T-helper 2 cell treated with Interferon-gamma antibody and Interleukin-4, amounts not matched to agents 5 μg/mL and 100 μg/mL, for 36 hours (primary cell): Measurements from ENCODE around the gene CYB5R2.
"Not testable (repeated sequence)": the region's sequence is repeated elsewhere in the genome, so short reads cannot be mapped to it uniquely, and the experiment has no call there.

Source experiments
- DNase-seq: peaks from one replicate; pipeline ENCODE4 v3.0.0; 2021; ENCODE audit warnings: low spot score
- H3K27ac Mint-ChIP-seq: one replicate; pipeline ENCODE4 v1.8.0; 2021; ENCODE audit warnings: mild to moderate bottlenecking, mixed read lengths
- H3K27me3 Mint-ChIP-seq: one replicate; pipeline ENCODE4 v1.8.0; 2021; ENCODE audit warnings: low read depth, mixed read lengths
- H3K36me3 Mint-ChIP-seq: one replicate; pipeline ENCODE4 v1.8.0; 2021; ENCODE audit warnings: low read depth, mixed read lengths
- H3K4me1 Mint-ChIP-seq: one replicate; pipeline ENCODE4 v1.8.0; 2021; ENCODE audit warnings: low read depth, mixed read lengths
- H3K4me3 Mint-ChIP-seq: one replicate; pipeline ENCODE4 v1.8.0; 2022; ENCODE audit warnings: mild to moderate bottlenecking, moderate library complexity, mixed read lengths
- H3K9me3 Mint-ChIP-seq: one replicate; pipeline ENCODE4 v1.8.0; 2021; ENCODE audit warnings: mixed read lengths

The CYB5R2 gene

DNA sequence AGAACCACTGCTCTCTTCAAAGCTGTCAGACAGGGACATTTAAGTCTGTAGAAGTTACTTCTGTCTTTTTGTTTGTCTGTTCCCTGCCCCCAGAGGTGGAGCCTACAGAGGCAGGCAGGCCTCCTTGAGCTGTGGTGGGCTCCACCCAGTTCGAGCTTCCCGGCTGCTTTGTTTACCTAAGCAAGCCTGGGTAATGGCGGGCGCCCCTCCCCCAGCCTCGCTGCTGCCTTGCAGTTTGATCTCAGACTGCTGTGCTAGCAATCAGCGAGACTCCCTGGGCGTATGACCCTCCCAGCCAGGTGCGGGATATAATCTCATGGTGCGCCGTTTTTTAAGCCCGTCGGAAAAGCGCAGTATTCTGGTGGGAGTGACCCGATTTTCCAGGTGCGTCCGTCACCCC, 9.8 kb downstream of the CYB5R2 start:
- not testable (repeated sequence) for H3K27me3 Mint-ChIP-seq, H3K27ac Mint-ChIP-seq, H3K36me3 Mint-ChIP-seq, H3K4me3 Mint-ChIP-seq, H3K9me3 Mint-ChIP-seq, H3K4me1 Mint-ChIP-seq, DNase-seq

DNA sequence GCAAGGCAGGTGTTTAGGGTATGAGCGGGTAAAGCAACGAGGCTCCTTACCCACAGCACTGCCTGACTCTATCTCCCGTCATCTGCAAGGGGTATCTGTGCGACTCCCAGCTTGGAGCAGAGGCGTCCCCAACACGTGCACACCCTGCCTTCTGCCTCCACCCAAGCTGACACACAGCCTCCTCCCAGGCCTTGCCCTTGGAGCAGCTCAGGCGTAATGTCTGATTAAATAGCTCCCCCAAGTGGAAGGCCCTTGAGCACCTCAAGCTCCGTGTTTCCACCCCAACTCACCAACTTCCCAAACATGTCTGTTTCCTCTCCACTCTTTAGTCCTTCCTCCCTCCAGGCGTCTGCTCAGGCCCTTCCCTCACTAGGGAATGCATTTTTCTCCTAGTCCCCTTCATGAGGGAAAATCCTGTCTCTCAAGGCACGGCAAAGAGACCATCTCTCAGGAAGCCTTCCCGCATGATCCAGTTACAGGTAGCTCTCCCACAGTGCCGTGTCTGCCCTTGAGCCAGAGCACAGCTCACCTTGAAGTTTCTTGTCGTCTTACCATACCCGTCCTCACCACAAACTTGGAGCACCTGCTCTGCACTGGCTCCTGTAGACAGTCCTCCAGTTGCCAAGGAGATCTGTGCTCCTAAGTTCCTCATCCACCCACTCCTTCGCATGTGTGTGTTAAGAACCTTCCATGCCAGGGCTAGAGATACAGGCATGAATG, 15.8 kb downstream of the CYB5R2 start:
- no peaks in the 10 kb centered on the region for H3K9me3 Mint-ChIP-seq
- H3K4me1 Mint-ChIP-seq: no peaks in the 10 kb centered on the region

DNA sequence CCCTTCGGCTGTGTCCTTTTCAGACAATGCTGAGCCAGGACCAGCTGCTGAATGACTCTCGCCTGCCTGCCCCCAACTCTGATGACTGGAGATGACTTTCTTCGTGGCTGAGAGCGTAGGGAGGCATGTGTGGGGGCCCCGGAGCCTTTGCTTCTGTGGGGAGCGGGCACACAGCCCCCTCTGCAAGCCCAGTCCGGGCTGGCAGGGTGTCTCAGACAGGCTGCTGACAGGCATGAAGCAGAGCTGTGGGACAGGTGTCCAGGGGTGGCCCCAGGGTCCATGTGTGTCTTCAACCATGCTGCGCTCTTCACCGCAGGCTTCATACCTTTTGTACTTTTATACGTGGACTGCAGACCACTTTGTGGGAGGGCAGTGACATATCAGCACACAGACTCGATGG, 16.6 kb downstream of the CYB5R2 start:
- H3K9me3 Mint-ChIP-seq: no peaks in the 10 kb centered on the region
- H3K4me1 Mint-ChIP-seq: no peaks in the 10 kb centered on the region
- no peak for DNase-seq
- no peak overlapping the region for H3K4me3 Mint-ChIP-seq
- H3K27me3 Mint-ChIP-seq: no peaks in the 10 kb centered on the region
- H3K36me3 Mint-ChIP-seq: no peaks in the 10 kb centered on the region
- no peak overlapping the region for H3K27ac Mint-ChIP-seq

More for the DNA sequence above, 15.8 kb downstream of the CYB5R2 start:
- Mint-ChIP-seq H3K27ac (no peak overlapping the region), H3K36me3 (no peaks in the 10 kb centered on the region), H3K4me3 (no peak overlapping the region), H3K27me3 (no peaks in the 10 kb centered on the region)
- DNase-seq: no peak

DNA sequence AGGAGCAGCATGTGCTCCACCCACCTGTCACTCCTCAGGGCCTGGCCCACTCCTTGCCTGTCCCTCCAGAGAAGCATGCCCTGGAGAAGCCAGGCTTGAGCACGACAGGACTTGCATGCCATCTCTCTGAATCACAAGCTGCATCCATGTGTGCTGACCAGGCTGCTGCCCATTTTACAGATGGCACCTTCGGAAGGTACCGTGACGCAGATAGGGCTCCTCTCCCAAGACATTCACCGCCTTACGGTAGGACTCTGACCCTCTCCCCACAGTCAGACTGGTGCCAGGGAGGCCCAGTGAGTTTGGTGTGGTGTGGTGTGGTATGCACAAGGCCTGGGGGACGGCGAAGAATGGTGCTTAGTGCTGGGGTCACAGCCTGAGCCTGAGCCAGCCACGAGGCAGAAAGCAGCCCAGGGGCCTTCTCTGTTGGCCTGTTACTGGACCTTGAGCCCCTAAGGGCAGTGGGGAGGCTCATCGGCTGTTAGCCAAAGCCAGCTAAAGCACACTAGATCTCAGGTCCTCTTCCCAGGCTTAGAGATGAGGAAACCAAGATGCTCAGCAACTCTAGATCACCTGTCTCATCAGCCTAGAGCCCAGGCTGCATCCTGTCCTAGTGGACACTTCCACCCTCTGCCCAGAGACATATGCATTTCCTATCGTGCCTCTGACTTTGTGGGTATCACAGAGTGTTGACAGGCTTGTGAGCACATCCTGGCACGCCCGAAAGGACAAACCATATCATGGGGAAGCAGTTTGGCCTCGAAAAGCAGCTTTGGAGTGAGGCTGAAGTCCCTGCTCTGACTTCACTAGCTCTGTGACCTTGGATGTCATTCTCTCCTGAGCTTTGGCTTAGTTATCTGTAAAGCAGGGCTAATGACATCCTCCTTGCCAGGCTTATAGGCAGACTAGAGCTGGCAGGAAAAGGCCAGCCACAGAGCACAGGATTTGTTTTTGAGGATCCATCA, 17.8 kb downstream of the CYB5R2 start:
- Mint-ChIP-seq H3K4me3 (no peak overlapping the region), H3K9me3 (no peaks in the 10 kb centered on the region), H3K27ac (no peak overlapping the region), H3K4me1 (no peaks in the 10 kb centered on the region), H3K27me3 (no peaks in the 10 kb centered on the region), H3K36me3 (no peaks in the 10 kb centered on the region)
- no peak for DNase-seq

DNA sequence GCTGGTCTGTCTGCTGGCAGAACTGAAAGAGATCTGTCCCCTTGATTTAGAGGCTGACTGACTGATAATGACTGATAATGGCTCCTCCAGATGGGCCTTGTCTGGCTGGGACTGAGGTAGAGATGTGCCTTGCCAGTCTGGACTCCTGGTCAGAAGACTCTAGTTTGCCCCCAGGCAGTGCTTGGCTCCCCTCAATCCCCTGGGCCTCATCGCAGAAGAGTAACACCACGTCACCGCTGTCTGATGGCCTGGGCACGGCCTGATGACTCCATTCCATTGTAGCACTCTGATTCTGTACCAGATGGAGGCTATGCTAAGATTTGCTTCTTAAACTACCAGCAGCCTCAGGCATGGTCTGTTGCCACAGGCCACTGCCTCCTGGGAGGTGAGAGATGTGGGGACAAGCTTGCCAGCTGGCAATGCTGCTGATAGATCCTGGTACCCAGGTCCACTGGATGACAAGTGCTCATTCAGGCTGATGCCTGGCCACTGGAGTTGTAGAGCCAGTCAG, 19.1 kb downstream of the CYB5R2 start:
- Mint-ChIP-seq H3K4me1 (no peaks in the 10 kb centered on the region), H3K27me3 (no peaks in the 10 kb centered on the region), H3K36me3 (no peaks in the 10 kb centered on the region), H3K9me3 (no peaks in the 10 kb centered on the region), H3K27ac (no peak overlapping the region), H3K4me3 (no peak overlapping the region)
- DNase-seq: no peak

DNA sequence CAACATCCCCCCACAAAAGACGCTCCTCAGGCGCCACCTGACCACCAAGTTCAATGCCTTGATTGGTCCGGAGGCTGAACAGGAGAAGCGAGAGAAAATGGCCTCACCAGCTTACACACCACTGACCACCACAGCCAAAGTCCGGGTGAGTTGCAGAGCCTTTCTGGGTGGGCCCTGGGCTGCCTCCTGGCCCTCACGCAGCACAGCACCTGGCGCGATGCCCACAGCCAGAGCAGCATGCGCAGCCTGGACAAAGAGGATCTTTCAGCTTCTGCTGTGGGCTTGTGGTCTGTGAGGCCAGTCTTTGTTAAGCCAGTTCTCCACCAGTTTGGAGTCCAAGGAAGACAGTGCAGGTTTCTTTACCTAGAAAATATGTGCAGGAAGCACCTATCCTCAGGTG, 21.6 kb downstream of the CYB5R2 start:
- Mint-ChIP-seq H3K27ac (no peak overlapping the region), H3K4me3 (no peak overlapping the region), H3K9me3 (no peaks in the 10 kb centered on the region), H3K4me1 (no peaks in the 10 kb centered on the region), H3K27me3 (no peaks in the 10 kb centered on the region), H3K36me3 (no peaks in the 10 kb centered on the region)
- no peak for DNase-seq

DNA sequence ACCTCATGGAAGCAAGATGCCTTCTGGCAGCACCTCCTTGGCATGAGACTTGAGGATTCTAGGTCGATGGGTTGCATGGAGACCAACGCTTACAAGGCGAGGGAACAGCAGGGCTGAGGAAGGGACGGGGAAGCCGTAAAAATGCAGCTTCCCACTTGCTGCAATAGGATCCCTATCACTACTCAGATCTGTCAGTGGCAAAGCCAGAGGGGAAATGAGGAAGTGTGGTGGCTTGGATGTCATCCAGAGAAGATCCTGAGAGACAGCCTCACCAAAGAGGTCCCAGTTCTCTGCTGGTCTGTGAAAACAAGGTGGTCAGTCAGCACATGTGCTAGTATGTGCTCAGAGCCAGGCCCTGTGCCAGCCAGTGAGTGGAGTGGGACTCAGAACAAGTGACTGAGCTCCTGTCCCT, 22.2 kb downstream of the CYB5R2 start:
- H3K4me1 Mint-ChIP-seq: no peaks in the 10 kb centered on the region
- no peak overlapping the region for H3K4me3 Mint-ChIP-seq
- no peaks in the 10 kb centered on the region for H3K36me3 Mint-ChIP-seq

DNA sequence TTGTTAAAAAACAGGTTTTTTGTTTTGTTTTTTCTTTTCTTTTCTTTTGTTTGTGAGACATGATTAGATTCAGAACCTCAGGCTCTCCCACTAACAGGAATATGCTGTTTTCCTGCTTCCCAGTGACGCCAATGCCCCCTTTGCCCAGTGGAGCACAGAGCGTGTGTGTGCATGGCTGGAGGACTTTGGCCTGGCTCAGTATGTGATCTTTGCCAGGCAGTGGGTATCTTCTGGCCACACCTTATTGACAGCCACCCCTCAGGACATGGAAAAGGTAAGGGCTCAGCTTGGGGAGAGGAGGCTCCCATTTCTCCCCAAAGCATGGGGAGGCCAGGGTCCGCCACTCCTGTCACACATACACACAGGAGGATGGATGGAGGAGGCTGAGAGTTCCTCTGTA, 25.0 kb downstream of the CYB5R2 start:
- no peaks in the 10 kb centered on the region for H3K9me3 Mint-ChIP-seq
- no peaks in the 10 kb centered on the region for H3K36me3 Mint-ChIP-seq

More for the DNA sequence above, 22.2 kb downstream of the CYB5R2 start:
- Mint-ChIP-seq H3K9me3 (no peaks in the 10 kb centered on the region), H3K27me3 (no peaks in the 10 kb centered on the region), H3K27ac (no peak overlapping the region)
- no peak for DNase-seq

DNA sequence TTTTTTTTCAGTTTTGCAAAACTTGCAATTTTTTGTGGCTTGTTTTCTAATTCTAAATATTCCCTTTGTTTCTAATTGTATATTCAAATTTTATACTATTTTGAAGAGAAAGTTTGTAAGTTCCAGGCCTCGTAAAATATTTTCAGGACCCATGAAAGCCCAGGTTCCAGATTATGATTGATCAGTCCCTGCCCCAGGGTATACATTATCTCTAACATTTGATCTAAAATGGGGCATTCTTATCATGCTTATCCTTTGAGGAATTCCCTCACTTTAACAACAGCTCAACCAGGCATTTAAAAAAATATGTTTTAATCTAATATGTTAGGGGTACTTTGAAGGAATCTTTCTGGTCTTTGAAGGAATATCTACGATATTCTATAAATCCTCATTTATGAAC, 26.4 kb downstream of the CYB5R2 start:
- no peak overlapping the region for H3K4me3 Mint-ChIP-seq
- H3K27me3 Mint-ChIP-seq: no peaks in the 10 kb centered on the region
- DNase-seq: no peak
- no peaks in the 10 kb centered on the region for H3K4me1 Mint-ChIP-seq
- no peaks in the 10 kb centered on the region for H3K36me3 Mint-ChIP-seq
- no peaks in the 10 kb centered on the region for H3K9me3 Mint-ChIP-seq
- H3K27ac Mint-ChIP-seq: no peak overlapping the region

More for the DNA sequence above, 25.0 kb downstream of the CYB5R2 start:
- DNase-seq: no peak
- Mint-ChIP-seq H3K27me3 (no peaks in the 10 kb centered on the region), H3K4me3 (no peak overlapping the region), H3K4me1 (no peaks in the 10 kb centered on the region), H3K27ac (no peak overlapping the region)

DNA sequence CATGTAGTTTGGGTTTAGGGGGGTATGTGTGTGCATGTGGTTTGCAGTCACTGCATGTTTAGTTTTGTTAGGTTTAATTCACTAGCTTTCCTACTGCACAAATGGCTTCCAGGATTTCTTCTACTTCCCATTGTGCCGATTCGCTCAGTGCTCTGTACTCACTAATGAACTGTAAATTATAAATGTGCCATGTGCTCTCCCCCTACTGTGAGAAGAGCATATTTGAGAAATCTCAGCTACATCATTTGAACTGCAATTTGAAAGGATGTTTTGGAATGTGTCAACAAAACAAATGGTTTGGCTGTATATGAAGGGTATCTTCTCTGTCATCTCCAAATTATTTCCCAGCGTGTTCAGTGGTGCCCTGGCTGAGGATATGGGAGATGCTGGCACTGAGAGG, 28.1 kb downstream of the CYB5R2 start:
- DNase-seq: no peak
- Mint-ChIP-seq H3K27me3 (no peaks in the 10 kb centered on the region), H3K4me3 (no peak overlapping the region), H3K4me1 (no peaks in the 10 kb centered on the region), H3K27ac (no peak overlapping the region), H3K36me3 (no peaks in the 10 kb centered on the region), H3K9me3 (no peaks in the 10 kb centered on the region)

DNA sequence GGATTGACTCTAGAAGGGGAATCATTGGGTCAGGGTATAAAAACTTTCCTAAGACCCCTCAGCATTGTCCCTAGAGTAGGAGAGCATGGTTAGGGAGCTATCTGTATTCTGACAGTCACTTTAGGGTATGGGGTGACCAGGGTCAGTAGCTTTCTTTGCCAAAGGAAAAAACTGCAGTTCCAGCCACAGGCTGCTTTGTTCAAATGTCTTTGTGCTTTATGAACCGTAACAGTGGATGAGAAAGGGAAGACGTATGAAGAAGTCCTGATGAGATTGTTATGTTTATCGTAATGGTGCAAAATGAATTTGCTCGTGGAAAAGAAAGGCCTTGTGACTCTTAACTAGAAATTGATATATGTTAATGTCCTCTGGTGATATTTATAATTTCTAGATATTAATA, 30.0 kb downstream of the CYB5R2 start:
- Mint-ChIP-seq H3K36me3 (no peaks in the 10 kb centered on the region), H3K4me3 (no peak overlapping the region), H3K9me3 (no peaks in the 10 kb centered on the region), H3K27me3 (no peaks in the 10 kb centered on the region), H3K27ac (no peak overlapping the region), H3K4me1 (no peaks in the 10 kb centered on the region)
- DNase-seq: no peak

DNA sequence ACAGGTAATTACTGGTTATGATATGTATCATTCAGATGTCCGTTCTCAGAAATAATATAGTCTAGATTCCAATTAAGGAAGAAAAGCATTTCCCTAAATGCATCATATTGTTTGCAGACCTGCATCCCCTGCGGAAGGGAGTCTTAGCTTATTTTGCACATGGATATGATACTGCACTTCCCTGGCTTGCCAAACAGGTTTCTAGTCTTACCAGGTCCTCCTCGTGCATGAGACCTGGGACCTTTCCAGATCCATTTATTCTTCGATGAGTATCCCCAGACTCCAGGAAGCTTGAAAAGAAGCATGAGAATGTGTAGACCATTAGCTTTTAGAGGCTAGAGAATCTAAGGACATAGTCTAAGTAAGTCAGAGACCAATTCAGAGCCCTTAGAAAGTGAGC, 30.6 kb downstream of the CYB5R2 start:
- Mint-ChIP-seq H3K27ac (no peak overlapping the region), H3K4me3 (no peak overlapping the region), H3K36me3 (no peaks in the 10 kb centered on the region), H3K9me3 (no peaks in the 10 kb centered on the region), H3K27me3 (no peaks in the 10 kb centered on the region), H3K4me1 (no peaks in the 10 kb centered on the region)
- DNase-seq: no peak

DNA sequence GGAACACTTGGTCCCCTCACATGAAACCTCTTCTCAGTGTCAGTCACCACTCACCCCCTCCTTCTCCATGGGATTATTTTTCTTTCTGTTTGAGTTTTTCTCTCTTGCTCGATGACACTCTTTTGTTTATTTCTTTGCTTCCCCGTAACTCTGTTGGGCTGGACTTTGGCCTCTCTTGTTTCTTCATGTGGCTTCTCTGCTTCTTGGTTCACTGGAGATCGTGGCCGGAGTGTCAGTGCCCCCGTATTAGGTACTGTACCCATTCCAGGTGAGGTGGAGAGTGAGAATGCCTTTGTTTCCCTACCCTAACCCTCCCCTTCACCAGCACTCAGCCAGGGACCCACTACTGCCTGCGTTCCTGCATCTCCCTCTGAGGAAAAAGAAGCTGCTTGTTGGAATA, 32.5 kb downstream of the CYB5R2 start:
- no peaks in the 10 kb centered on the region for H3K36me3 Mint-ChIP-seq
- H3K4me3 Mint-ChIP-seq: no peak overlapping the region
- H3K27ac Mint-ChIP-seq: no peak overlapping the region
- H3K9me3 Mint-ChIP-seq: no peaks in the 10 kb centered on the region
- H3K4me1 Mint-ChIP-seq: no peaks in the 10 kb centered on the region
- DNase-seq: no peak
- H3K27me3 Mint-ChIP-seq: no peaks in the 10 kb centered on the region

DNA sequence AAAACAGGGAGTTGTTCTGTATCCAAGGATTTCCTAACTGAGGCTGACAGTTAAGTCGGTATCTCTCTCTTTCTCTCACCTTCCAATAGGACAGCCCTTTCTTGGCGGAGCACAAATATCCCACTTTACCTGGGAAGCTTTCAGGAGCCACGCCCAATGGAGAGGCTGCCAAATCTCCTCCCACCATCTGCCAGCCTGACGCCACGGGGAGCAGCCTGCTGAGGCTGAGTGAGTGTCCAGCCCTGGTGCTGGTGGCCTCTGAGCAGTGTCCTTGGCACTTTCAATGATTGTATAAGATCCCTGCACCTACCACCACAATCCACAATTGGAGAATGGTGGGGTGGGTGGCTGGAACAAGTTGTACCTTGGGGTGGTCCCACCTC, 33.7 kb downstream of the CYB5R2 start:
- Mint-ChIP-seq H3K27ac (no peak overlapping the region), H3K4me1 (no peaks in the 10 kb centered on the region), H3K9me3 (no peaks in the 10 kb centered on the region), H3K4me3 (no peak overlapping the region), H3K27me3 (no peaks in the 10 kb centered on the region), H3K36me3 (no peaks in the 10 kb centered on the region)
- no peak for DNase-seq
